Ammon's horn (tissue), 1 donor: ENCODE data around the gene TNNC2.
"Not testable (repeated sequence)": the region's sequence is repeated elsewhere in the genome, so short reads cannot be mapped to it uniquely, and the experiment has no call there.

ENCODE experiments used
- DNase-seq: peaks from one replicate; pipeline ENCODE4 v3.0.0-alpha.2; 2016; ENCODE audit warnings: low spot score

Gene TNNC2

DNA sequence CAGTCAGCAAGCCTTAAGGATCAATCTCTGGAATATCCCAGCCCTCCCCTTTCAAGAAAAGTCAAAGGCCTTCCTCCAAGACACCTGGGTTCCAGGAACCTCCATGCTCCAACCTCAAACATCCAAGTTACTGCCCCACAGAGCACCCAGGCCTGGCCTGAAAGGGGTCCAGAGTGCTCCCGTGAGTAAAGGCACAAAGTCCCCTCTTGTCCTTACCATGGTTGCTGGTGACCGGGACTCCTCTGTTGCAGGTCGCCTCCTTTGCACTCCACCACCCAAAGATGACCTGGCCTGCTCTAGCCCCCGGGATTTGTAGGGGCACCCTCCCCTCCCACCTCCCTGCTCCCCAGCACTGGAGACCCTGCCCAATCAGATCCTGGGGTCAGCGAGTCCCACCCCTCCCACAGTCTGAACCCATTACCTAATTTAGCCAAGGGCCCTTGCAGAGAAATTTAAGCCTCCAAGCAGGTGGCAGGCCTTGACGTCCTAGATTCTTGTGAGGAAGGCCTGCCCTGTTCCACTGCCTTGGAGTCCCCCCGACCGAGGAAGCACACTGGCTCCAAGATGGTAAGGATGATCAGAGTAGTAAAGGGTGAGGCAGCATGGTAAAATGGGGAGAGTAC lies at the start of gene TNNC2:
Gene TNNC2, minus strand, starts transcription at position 283 of the 623 bp plus-strand sequence. Its CDS starts 64 bp downstream, at position 219.
- DNase-seq: no peak

DNA sequence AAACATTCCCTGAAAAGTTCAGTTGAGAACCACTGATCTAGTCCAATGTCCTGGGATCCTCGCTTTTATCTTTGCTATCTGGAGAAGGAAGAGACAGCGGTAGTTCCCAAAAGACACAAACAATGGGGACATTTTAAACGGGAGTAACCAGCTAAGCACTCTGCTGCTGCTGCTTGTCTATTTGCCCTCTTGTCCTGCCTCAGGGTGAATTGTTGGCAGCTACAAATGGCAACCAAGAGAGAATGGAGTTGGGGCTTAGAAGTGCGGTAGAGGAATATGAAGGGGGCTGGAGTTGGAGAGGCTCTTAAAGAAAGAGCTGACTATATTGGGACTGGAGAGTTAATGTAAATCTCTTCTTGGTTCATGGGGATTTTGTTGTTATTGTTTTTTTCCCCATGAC lies 47.5 kb upstream of the TNNC2 start:
- no peak for DNase-seq

DNA sequence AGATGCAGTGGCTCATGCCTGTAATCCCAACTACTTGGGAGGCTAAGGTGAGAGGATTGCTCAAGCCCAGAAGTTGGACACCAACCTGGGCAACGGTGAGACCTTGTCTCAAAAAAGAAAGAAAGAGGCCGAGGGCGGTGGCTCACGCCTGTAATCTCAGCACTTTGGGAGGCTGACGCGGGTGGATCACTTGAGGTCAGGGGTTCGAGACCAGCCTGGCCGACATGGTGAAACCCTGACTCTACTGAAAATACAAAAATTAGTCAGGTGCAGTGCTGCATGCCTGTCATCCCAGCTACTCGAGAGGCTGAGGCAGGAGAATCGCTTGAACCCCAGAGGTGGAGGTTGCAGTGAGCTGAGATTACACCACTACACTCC lies 47.0 kb upstream of the TNNC2 start:
- DNase-seq: not testable (repeated sequence)

- DNase-seq: no peak
Observed at GRCh38 chr20:45873409-45874103, 46.4 kb upstream of the TNNC2 start.

GRCh38 chr20:45872626-45873025 lies 45.5 kb upstream of the TNNC2 start:
- no peak for DNase-seq

- no peak for DNase-seq
Observed at GRCh38 chr20:45867819-45868176, 40.7 kb upstream of the TNNC2 start.

GRCh38 chr20:45867136-45867818 lies 40.2 kb upstream of the TNNC2 start:
- DNase-seq: no peak

DNA sequence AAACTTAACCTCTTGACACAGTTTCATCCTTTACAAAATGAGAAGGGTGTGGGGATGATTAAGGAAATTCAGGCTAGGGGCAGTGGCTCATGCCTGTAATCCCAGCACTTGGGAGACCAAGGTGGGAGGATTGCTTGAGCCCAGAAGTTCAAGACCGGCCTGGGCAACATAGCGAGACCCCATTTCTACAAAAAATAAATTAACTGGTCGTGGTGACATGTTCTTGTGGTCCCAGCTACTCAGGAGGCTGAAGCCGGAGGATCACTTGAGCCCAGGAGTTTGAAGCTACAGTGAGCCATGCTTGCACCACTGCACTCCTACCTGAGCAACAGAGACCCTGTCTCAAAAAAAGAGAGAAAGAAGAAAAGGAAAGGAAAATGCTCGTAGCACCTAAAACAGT lies 39.3 kb upstream of the TNNC2 start:
- no peak for DNase-seq

DNA sequence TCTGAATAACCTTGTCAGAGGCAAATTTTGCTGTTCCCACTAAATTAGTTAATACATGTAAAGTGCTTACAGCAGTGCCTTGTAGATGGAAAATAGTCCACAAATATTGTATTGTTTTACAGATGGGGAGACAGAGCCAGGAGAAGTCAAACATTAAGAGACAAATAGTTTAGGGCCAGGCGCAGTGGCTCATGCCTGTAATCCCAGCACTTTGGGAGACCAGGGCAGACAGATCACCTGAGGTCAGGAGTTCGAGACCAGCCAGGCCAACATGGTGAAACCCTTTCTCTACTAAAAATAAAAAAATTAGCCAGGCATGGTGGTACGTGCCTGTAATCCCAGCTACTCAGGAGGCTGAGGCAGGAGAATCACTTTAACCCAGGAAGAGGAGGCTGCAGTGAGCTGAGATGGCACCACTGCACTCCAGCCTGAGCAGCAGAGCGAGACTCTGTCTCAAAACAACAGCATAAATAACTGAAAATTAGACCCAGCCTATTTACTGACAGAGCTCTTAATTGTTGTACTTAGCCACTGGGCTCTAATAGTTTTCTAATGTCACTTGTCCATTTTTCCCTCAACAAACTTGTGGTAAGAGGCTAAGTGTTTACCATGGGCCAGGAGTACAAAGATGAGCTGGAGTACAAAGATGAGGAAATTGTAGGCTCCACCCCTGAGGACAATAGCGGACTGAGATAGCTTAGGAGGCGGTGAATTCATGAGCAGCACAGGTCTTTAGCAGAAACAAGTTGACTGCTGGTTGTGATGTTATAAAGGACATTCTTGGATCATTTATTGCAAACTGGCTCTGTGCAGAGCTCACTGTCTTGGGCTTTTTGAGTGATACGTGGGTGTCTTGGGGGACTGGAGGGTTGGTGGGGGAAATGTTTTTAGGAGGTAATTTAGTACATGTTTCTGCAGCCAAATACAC lies 36.7 kb upstream of the TNNC2 start:
- no peak for DNase-seq

DNA sequence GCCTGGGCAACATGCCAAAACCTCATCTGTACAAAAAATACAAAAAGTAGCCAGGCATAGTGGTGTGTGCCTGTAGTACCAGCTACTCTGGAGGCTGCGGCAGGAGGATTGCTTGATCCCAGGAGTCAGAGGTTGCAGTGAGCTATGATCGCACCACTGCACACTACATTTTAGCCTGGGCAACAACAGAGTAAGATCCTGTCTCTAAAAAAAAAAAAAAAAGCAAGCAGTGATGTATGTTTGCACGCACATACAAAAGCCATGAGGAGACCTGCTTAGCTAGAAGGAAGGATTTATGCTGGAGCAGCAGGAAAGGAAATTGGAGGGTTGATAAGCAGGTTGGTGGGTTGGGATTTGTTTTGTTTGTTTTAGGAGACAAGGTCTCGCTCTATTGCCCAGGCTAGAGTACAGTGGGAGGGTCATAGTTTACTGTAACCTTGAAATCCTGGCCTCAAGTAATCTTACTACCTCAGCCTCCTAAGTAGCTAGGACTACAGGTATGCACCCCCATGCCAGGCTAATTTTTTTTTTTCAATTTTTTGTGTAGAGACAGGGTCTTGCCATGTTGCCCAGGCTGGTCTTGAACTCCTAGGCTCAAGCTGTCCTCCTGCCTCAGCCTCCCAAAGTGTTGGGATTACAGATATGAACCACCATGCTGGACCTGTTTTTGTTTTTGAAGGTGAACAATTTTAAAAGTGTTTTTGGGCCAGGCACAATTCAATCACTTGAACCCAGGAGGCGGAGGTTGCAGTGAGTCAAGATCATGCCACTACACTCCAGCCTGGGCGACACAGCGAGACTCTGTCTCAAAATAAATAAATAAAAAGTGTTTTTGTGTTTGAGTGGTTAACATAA lies 34.3 kb upstream of the TNNC2 start:
- no peak for DNase-seq

- DNase-seq: no peak
Observed at GRCh38 chr20:45860560-45861220, 33.6 kb upstream of the TNNC2 start.

DNA sequence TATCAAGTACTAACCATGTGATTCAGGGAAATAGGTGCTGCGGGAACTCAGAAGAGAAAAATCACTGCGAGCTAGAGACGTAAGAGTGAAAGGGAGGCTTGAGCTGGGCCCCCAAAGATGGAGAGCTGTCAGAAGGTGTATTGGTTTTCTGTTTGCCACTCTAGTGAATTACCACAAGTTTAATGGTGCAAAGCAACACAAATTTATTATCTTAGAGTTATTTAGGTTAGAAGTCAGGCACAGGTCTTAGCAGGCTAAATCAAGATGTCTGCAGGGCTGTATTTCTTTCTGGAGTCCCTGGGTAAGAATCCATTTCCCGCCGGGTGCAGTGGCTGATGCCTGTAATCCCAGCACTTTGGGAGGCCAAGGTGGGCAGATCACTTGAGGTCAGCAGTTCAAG lies 32.8 kb upstream of the TNNC2 start:
- no peak for DNase-seq

DNA sequence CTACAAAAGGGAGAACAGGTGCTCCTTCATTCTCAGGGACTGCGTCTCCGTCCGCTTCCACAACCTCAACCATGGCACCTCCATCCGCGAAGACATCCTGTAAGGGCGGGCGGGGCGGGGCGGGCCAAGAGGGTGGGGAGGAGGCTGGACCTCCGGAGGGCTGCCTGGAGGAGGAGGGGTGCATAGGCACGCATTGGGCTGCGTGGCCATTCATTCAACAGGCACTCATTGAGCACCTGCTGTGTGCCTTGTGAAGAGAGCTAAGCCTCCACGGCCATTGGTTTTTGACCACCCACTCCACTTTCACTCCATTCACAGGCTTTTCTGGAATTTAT lies 30.7 kb upstream of the TNNC2 start:
- no peak for DNase-seq

DNA sequence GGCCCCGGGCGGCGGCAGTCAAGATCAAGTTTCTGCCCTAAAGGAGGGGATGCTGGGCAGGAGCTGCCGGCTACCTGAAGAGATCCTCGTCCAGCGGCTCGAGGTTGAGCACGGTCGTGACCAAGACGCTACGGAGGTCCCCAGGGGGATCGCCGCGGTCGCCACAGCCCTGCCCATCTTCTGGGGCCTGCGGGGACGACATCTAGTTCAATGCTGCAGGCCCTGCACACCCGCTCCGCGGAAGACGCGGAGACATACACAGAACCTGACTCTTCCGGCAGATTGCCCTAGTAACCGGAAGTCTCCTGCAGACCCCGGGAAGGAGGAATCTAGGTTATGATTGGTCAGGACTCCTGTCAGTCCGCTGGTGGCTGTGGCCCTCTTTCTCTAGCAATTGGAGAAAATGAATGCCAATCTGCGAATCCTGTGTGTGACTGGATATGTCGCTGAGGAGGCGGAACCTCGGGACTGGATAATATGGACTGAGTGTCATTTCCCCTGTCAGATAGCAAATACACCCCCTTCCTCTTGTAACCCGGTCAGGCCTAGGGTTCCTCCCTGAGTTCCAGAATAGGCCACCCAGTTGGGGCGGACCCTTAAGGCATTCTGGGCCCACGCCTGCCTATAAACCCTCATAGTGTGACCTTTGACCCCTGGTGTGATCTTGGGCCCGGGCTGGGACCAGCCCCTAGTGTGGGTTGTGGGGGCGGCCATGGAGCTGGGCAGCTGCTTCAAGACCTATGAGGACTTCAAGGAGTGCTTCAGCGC lies 30.2 kb upstream of the TNNC2 start, which contains the start of the genes ACOT8 and ZSWIM3:
Gene ACOT8, minus strand, starts transcription at position 279 of the 768 bp plus-strand sequence. Its CDS starts 77 bp downstream, at position 202.
Gene ZSWIM3, plus strand, starts transcription at position 501 of the 768 bp plus-strand sequence. Its CDS starts 212 bp downstream, at position 713.
- peak; percentile 99 for DNase-seq

DNA sequence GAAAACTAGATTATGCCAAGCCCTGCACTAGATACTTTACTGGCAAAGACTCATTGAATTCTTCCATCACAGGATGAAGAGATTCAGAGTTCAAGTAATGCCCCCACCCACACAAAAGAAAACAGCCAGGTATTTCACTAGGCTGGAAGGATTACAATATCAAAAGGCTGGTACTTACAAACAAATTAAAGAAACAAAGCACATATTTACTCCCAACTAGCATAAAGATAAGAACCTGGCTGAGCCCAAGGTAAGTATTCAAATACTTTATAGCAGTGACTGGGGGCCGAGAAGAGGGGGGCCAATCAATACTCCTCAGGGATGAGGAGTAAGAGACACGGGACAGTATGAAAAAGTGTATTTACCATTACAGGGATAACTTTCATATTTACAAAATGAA lies 26.4 kb upstream of the TNNC2 start:
- no peak for DNase-seq

GRCh38 chr20:45852326-45852725 lies 25.2 kb upstream of the TNNC2 start:
- DNase-seq: no peak

GRCh38 chr20:45851501-45851900 lies 24.4 kb upstream of the TNNC2 start:
- DNase-seq: no peak

DNA sequence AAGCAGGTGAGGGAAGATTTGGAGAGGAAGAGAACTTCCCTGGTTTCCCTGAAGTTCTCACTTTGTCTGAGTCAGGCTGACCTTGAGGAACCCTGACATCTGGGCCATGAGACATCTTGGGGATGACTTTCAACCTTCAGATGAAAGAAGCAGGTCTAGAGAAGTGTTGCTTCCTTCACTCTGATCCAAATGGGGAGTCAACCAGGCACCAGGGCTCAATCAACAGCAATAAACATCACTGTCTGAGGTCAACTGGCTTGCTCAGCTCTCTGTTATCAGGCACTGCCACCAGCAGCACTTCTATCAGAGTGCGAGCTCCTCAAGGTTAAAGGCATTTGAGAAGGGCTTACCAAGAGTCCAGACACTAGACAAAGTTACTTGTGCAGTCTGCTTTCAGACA lies 23.8 kb upstream of the TNNC2 start:
- no peak for DNase-seq

DNA sequence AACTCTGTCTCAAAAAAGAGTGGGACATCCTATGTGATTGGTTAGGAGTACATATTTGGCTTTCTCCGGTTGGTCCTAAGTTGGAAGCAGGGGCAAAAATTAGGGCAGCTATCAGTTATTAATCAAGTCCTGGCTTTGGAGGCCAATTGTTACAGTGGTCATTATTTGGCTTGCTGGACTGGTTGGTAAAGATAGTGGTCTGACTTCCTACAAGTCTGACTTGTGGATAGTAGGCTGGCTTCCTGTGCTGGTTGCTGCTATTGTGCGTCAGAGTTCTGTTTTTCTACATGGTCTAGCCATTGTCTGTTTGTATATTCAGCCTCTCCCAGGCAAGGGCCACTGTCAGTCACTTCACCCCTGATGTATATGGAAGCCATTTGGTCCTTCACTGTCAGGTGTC lies 23.1 kb upstream of the TNNC2 start:
- no peak for DNase-seq
